Naive B cell (primary cell): ENCODE data around the gene TPRG1. TPM values are rescaled to one million over a fixed set of nuclear protein-coding genes. Genes with fewer than 3 reads are reported as not detected.

ENCODE experiments used
- ATAC-seq, 2 donors: fragments of 150-1000 bp; cut with Tn5 transposase; 2 replicates each; pipeline ENCODE4 v1.10.0; 2021; ENCODE audit warnings: low read depth in 2 of 2, mild to moderate bottlenecking in 2 of 2, moderate library complexity in 2 of 2
- DNase-seq: peaks from one replicate; pipeline ENCODE4 v3.0.0; 2022
- H3K27ac Mint-ChIP-seq, 6 donors: one replicate each; pipeline ENCODE4 v1.8.0; 2020 to 2022; ENCODE audit warnings: mild to moderate bottlenecking in 6 of 6, mixed read lengths in 6 of 6, moderate library complexity in 5 of 6, inconsistent platforms in 2 of 6
- H3K27me3 Mint-ChIP-seq, 3 donors: one replicate each; pipeline ENCODE4 v1.8.0; 2021 to 2022; ENCODE audit warnings: mixed read lengths in 3 of 3, mild to moderate bottlenecking in 1 of 3
- H3K36me3 Mint-ChIP-seq, 2 donors: one replicate each; pipeline ENCODE4 v1.8.0; 2020 to 2022; ENCODE audit warnings: mixed read lengths in 2 of 2, inconsistent platforms in 1 of 2, mild to moderate bottlenecking in 1 of 2
- H3K4me1 Mint-ChIP-seq, 3 donors: one replicate each; pipeline ENCODE4 v1.8.0; 2020 to 2022; ENCODE audit warnings: mixed read lengths in 3 of 3, inconsistent platforms in 1 of 3, mild to moderate bottlenecking in 1 of 3, moderate library complexity in 1 of 3
- H3K4me3 Mint-ChIP-seq, 8 donors: one replicate each; pipeline ENCODE4 v1.8.0; 2020 to 2022; ENCODE audit warnings: mild to moderate bottlenecking in 8 of 8, mixed read lengths in 8 of 8, moderate library complexity in 8 of 8, inconsistent platforms in 2 of 8
- H3K9me3 Mint-ChIP-seq, 7 donors: one replicate each; pipeline ENCODE4 v1.8.0; 2020 to 2022; ENCODE audit warnings: mixed read lengths in 7 of 7, mild to moderate bottlenecking in 5 of 7, inconsistent platforms in 2 of 7, moderate library complexity in 1 of 7
- polyA plus RNA-seq, 6 donors: library from polyadenylated mRNA; unstranded; fragments of 300-500 nt; fragmentation: Illumina TruSeq; gene quantifications; one replicate each; pipeline ENCODE4 v1.2.3, GENCODE V29; 2021; ENCODE audit warnings: low read depth in 6 of 6

TPRG1 gene
- polyA plus RNA-seq, 6 donors from 2014 or later: 0.05 TPM; not detected in 5

DNA sequence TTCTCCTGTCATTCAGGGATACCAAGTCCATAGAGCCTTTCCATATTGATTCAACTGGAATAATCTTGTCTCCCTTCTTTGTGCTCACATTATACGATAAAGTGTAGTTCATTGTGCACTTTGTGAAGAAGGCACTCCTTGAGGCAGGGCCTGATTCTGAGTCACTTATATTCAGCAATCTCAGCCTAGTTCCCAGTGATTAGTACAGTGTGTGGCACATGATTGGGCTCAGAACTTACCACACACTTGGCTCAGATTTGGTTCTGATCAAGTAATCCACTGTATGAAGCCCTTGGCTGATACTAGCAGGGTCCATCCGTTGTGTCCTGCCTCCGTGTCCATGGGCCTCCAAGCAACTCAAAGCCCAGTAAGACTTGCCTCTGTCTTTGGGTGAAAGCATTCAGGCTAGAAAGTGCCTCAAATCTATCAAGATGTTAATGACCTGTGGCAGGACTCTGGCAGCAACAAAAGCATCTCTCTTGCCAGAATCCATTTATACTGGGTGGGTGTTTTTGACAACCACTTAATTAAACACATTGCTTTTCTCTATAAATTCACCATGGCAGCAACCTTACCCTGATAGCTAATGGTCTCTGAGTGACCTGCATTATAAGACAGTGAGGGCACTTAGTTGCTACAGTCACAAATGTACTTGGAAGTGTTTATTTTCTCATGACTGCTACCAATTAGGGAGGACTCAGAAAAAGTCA, 51.3 kb downstream of the TPRG1 start:
- no peak for ATAC-seq
- no peak overlapping the region for H3K4me3 Mint-ChIP-seq
- no peak for DNase-seq
- no peaks in the 10 kb centered on the region for H3K4me1 Mint-ChIP-seq
- peaks cover 0 to 2% (median 0%) of the 10 kb centered on the region in 7 donors for H3K9me3 Mint-ChIP-seq
- no peaks in the 10 kb centered on the region for H3K36me3 Mint-ChIP-seq
- peak overlapping the region in 1 of 6 donors; percentile 1 for H3K27ac Mint-ChIP-seq
- peaks cover 18 to 38% (median 21%) of the 10 kb centered on the region in 3 donors for H3K27me3 Mint-ChIP-seq

DNA sequence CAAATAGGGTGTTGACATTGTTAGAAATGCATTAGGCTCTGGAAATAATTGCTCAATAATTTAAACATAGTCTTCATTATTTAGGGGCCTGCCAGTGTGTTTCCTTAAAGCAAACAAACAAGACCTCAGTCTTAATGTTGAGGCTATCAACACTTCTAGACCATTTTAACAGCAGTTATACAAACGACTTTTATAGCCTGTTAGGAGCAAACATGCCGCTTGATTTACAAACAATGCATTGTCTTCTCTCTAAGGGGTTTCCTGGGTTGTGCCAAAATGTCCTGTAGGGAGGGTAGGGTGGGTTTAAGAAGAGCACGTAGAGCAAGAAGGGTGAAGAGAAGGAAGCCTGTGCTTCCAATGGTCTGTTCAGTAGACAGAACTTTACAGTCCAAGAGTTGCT, 53.7 kb downstream of the TPRG1 start:
- H3K27ac Mint-ChIP-seq: no peak overlapping the region
- H3K27me3 Mint-ChIP-seq: peaks cover 18 to 30% (median 21%) of the 10 kb centered on the region in 3 donors
- H3K4me3 Mint-ChIP-seq: no peak overlapping the region
- peaks cover 0 to 2% (median 0%) of the 10 kb centered on the region in 7 donors for H3K9me3 Mint-ChIP-seq
- no peaks in the 10 kb centered on the region for H3K36me3 Mint-ChIP-seq
- no peak for DNase-seq
- no peaks in the 10 kb centered on the region for H3K4me1 Mint-ChIP-seq
- no peak for ATAC-seq

DNA sequence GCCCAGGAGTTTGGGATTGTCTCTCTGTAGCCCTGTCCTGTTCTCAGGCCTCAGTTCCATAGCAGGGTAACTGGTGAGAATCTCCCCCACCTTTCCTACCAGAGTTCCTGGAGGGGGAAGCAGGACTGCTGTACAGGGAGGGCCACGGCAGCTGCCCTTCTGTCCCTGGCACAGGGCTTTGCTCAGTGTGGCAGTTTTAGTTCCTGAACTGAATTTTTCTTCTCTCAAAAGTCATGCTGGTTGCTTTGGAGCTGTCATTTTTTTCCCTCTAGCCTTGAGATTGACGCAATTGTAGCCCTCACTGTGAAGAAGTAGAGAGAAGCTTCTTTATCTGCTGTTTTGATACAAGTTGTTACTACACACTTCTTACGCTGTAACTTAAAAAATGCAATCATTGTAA, 55.5 kb downstream of the TPRG1 start:
- Mint-ChIP-seq H3K9me3 (peaks cover 0 to 1% (median 0%) of the 10 kb centered on the region in 7 donors), H3K4me1 (no peaks in the 10 kb centered on the region), H3K27ac (no peak overlapping the region), H3K4me3 (no peak overlapping the region), H3K27me3 (peaks cover 13 to 19% (median 18%) of the 10 kb centered on the region in 3 donors), H3K36me3 (no peaks in the 10 kb centered on the region)
- ATAC-seq: no peak
- no peak for DNase-seq

DNA sequence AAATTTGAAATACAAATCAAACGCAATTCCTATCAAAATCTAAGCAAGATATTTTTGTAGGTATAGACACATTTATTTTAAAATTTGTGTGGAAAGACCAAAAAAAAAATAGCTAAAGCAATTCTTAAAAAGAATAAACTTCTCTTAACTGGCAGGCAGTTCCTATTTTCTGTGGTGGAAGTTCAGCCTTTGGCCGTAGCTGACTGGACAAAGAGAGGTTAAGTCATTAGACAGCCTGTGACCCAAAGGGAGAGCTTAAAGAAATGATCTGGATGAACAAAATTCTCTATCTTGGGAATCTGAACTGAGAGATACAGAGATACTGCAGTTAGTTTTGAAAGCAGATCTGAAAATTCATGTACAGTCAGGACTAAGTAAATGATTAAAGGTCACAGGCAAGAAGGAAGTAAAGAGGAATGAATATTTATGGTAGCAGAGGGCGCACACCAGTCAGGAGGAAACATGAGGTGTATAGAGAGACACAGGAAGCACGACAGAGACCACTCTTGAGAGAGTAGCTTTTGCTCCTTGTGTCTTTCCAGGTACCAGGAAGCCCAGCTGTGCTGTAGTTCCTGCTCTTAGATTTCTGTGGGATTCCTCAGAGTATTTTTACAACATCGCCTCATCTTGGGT, 57.5 kb downstream of the TPRG1 start:
- Mint-ChIP-seq H3K4me3 (no peak overlapping the region), H3K9me3 (peaks cover 0 to 1% (median 0%) of the 10 kb centered on the region in 7 donors), H3K36me3 (no peaks in the 10 kb centered on the region), H3K27me3 (peaks cover 8 to 18% (median 12%) of the 10 kb centered on the region in 3 donors), H3K4me1 (no peaks in the 10 kb centered on the region), H3K27ac (peak overlapping the region in 1 of 6 donors; percentile 3)
- no peak for DNase-seq
- ATAC-seq: no peak

DNA sequence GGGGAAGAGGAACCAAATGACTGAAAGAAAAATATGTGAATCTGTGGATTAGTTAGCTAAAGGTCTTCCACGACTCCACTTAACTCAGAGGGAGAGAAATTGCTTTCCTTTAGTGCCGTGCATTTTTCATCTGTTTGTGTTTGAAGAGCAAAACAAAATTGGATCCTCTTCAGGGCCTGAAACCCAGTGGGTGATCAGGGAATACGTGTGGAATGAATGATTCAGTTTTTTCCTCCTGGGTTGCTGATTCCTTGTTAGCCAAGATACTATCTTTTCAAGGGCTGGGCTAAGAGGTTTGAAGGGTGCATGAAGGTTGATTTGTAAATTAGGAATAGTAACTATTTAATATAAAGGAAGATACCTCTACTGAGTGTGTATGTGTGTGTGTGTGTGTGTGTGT, 61.0 kb downstream of the TPRG1 start:
- peaks cover 0 to 2% (median 0%) of the 10 kb centered on the region in 7 donors for H3K9me3 Mint-ChIP-seq
- no peak for ATAC-seq
- DNase-seq: no peak
- no peak overlapping the region for H3K27ac Mint-ChIP-seq
- peaks cover 0 to 5% (median 4%) of the 10 kb centered on the region in 3 donors for H3K4me1 Mint-ChIP-seq
- peaks cover 10 to 20% (median 14%) of the 10 kb centered on the region in 3 donors for H3K27me3 Mint-ChIP-seq
- H3K36me3 Mint-ChIP-seq: no peaks in the 10 kb centered on the region
- no peak overlapping the region for H3K4me3 Mint-ChIP-seq

DNA sequence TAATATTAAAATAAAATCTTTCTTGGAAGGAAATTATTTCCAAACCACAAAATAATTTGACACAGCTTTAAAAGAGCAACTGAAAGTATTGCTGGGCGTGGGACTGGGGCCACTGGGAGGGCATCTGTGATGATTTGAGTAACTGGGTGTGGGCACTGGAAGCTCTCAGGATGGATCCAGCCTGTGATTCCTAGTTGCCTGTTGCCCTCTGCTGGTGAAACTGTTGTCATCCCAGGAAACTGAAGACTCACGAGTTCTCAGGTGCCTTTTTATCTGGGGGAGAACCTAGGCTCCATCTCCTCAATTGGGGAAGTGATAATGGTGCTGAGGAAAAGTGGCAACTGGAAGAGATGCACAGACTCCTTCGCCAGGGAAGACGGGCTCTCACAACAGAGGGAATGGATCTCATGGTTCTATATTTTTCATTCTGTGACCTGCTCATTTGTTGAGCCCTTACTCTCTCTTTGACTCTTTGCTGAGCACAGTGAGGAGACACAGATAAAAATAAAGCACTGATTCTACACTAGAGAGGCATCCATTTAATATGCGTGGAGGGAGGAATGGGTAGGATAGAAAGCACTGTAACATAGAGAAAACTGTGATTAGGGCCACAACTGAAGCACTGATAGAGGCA, 61.6 kb downstream of the TPRG1 start:
- Mint-ChIP-seq H3K36me3 (no peaks in the 10 kb centered on the region), H3K9me3 (peaks cover 0 to 2% (median 0%) of the 10 kb centered on the region in 7 donors), H3K4me1 (peaks cover 0 to 5% (median 4%) of the 10 kb centered on the region in 3 donors), H3K27me3 (peaks cover 10 to 20% (median 14%) of the 10 kb centered on the region in 3 donors), H3K4me3 (peak overlapping the region in 1 of 8 donors; percentile 22), H3K27ac (no peak overlapping the region)
- ATAC-seq (no peak), DNase-seq (no peak)

DNA sequence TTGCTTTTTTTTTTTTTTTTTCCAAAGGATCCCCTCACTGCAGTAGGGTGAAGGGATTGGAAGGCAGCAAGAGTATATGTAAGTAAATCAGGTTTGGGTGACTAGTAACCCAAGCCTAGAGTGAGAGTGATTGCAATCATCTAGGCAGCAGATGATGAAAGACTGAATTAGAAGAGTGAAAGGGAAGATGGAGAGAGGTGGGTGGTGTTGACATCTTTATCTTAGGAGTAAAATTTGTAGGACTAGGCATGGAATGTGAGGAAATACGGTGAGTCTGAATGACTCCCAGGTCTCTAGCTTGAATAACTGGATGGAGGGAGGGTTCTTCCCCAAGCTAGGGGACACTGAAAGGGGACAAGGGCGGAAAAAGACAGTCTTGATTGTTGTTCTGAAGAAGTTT, 63.4 kb downstream of the TPRG1 start:
- ATAC-seq (no peak), DNase-seq (no peak)
- Mint-ChIP-seq H3K4me3 (no peak overlapping the region), H3K9me3 (peaks cover 0 to 14% (median 0%) of the 10 kb centered on the region in 7 donors), H3K36me3 (no peaks in the 10 kb centered on the region), H3K27me3 (peaks cover 14 to 28% (median 21%) of the 10 kb centered on the region in 3 donors), H3K4me1 (peaks cover 0 to 5% (median 4%) of the 10 kb centered on the region in 3 donors), H3K27ac (no peak overlapping the region)

DNA sequence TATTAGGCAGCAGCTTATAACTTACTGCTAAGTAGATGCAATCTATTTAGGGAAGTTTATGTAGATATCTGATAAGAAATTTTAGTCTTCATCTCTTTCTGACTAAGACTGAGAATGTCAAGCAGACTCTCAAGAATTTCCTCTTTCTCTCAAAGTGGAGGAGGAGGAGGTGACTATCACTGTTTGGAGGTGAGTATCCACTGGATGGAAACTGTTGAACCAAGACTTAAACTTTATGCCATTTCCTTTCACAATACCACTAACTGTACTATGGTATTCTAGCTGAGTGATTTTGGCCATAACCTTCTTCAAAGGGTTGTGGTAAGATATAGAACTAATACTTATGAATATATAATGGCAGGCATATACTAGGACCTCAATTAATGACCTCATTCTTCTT, 64.6 kb downstream of the TPRG1 start:
- DNase-seq (no peak), ATAC-seq (peak in 1 of 2 donors; percentile 14)
- no peak overlapping the region for H3K27ac Mint-ChIP-seq
- peaks cover 0 to 19% (median 0%) of the 10 kb centered on the region in 7 donors for H3K9me3 Mint-ChIP-seq
- peaks cover 14 to 28% (median 21%) of the 10 kb centered on the region in 3 donors for H3K27me3 Mint-ChIP-seq
- peaks cover 0 to 5% (median 4%) of the 10 kb centered on the region in 3 donors for H3K4me1 Mint-ChIP-seq
- no peak overlapping the region for H3K4me3 Mint-ChIP-seq
- H3K36me3 Mint-ChIP-seq: no peaks in the 10 kb centered on the region

DNA sequence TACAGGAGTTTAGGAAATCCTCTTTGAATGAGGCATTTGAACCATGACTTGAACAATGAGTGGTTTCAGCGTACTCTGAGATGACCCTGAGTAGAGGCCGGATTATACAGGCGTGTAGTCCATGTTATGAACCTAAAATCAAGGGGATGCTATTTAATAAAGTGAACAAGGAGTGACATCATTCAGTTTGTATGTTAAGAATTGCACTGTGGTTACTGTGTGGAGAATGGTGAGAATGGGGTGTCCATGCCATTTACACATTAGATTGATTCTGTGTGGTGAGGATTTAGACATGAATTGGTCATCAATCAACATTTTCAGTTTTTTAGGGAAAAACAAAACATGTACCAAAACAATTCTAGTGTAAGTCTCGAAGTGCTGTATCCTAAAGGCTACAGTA, 65.8 kb downstream of the TPRG1 start:
- no peak for ATAC-seq
- H3K27ac Mint-ChIP-seq: no peak overlapping the region

DNA sequence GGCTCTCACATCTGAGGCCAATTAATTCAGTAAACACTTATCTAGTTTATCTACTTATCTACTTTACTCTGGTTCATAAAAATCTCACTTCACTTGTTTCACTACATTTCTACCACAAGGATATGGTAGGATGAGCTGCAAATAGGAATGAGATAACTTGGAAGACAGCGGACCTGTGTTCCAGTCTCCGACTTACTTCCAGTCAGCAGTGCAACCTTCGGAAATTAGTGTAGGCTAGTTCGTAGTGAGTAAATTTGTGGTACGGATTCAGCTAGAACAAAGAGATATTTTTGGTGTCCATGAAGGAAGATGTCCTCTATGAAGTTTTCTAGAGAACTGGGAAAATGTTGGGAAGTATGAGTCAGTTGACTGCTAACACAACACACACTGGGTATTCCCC, 66.3 kb downstream of the TPRG1 start:
- Mint-ChIP-seq H3K9me3 (peaks cover 0 to 28% (median 3%) of the 10 kb centered on the region in 7 donors), H3K4me3 (no peak overlapping the region), H3K36me3 (no peaks in the 10 kb centered on the region), H3K27ac (no peak overlapping the region), H3K4me1 (peaks cover 0 to 5% (median 4%) of the 10 kb centered on the region in 3 donors), H3K27me3 (peaks cover 6 to 23% (median 21%) of the 10 kb centered on the region in 3 donors)
- no peak for DNase-seq
- ATAC-seq: no peak

More for the DNA sequence above, 65.8 kb downstream of the TPRG1 start:
- Mint-ChIP-seq H3K27me3 (peaks cover 11 to 27% (median 21%) of the 10 kb centered on the region in 3 donors), H3K4me3 (no peak overlapping the region), H3K4me1 (peaks cover 0 to 5% (median 4%) of the 10 kb centered on the region in 3 donors), H3K9me3 (peaks cover 0 to 25% (median 0%) of the 10 kb centered on the region in 7 donors), H3K36me3 (no peaks in the 10 kb centered on the region)
- no peak for DNase-seq

DNA sequence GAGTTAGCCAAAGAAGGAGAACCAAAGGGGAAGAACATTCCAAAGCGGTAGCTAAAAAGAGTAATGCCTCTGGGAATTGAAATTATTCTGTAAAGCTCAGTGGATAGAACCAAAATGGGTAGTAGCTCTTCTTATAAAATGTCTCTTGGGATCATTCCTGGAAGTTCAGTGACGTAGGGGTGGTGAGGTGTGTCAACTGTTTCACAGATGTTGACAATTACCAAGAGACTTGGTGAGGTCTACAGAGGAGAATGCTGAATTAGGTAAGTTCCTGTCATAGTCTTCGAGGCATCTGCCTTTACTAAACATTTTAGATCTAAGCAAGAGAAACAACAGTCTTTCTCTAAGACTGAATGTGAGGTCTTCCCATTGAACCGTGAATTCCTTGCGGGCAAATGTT, 67.8 kb downstream of the TPRG1 start:
- ATAC-seq (no peak), DNase-seq (no peak)
- Mint-ChIP-seq H3K4me1 (peaks cover 0 to 5% (median 4%) of the 10 kb centered on the region in 3 donors), H3K27me3 (peaks cover 4 to 20% (median 20%) of the 10 kb centered on the region in 3 donors), H3K9me3 (peaks cover 0 to 43% (median 11%) of the 10 kb centered on the region in 7 donors), H3K27ac (no peak overlapping the region), H3K36me3 (no peaks in the 10 kb centered on the region), H3K4me3 (no peak overlapping the region)

DNA sequence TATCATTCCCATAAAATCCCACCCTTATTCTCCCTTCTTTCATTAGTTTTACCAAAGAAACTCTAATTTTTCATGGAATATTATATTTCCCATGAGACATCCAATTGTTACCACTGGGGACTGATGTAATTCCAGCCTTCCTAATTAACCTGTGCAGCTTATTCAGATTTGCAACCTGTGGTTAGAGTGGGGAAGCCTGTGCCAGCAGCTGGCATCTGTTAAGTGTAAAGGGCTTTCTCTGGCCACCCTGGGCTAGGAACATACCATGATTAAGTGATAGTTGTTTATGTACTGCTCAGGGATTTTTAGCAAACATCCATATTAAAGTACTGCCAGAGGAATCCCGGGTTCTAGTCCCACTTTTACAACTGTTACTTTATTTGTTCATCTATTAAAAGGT, 78.2 kb downstream of the TPRG1 start:
- Mint-ChIP-seq H3K9me3 (peaks cover 2 to 25% (median 10%) of the 10 kb centered on the region in 7 donors), H3K27me3 (peaks cover 14 to 18% (median 15%) of the 10 kb centered on the region in 3 donors), H3K36me3 (peaks cover 0 to 5% of the 10 kb centered on the region in 2 donors), H3K4me1 (no peaks in the 10 kb centered on the region), H3K27ac (no peak overlapping the region), H3K4me3 (no peak overlapping the region)
- ATAC-seq (no peak), DNase-seq (no peak)

DNA sequence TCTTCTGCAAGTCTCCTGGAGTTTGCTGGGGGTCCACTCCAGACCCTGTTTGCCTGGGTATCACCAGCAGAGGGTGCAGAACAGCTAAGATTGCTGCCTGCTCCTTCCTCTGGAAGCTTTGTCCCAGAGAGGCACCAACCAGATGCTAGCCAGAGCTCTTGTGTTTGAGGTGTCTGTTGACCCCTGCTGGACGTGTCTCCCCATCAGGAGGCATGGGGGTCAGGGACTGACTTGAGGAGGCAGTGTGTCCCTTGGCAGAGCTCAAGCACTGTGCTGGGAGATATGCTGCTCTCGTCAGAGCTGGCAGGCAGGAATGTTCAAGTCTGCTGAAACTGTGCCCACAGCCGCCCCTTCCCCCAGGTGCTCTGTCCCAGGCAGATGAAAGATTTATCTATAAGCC, 86.5 kb downstream of the TPRG1 start:
- Mint-ChIP-seq H3K9me3 (peaks cover 2 to 24% (median 9%) of the 10 kb centered on the region in 7 donors), H3K4me3 (no peak overlapping the region), H3K27ac (no peak overlapping the region), H3K36me3 (peaks cover 0 to 5% of the 10 kb centered on the region in 2 donors), H3K4me1 (no peaks in the 10 kb centered on the region), H3K27me3 (peaks cover 5 to 25% (median 20%) of the 10 kb centered on the region in 3 donors)
- ATAC-seq (no peak), DNase-seq (no peak)
